HG02678 (cell line): ENCODE results near the gene ANKRD45.
"Not testable (repeated sequence)": the region's sequence is repeated elsewhere in the genome, so short reads cannot be mapped to it uniquely, and the experiment has no call there.

Experiments
- ATAC-seq: cut with Tn5 transposase; IDR thresholded peaks from one replicate; pipeline ENCODE4 v1.9.1; 2021; ENCODE audit warnings: mild to moderate bottlenecking, moderate library complexity; ENCODE audit not compliant: unreplicated experiment

Gene ANKRD45

DNA sequence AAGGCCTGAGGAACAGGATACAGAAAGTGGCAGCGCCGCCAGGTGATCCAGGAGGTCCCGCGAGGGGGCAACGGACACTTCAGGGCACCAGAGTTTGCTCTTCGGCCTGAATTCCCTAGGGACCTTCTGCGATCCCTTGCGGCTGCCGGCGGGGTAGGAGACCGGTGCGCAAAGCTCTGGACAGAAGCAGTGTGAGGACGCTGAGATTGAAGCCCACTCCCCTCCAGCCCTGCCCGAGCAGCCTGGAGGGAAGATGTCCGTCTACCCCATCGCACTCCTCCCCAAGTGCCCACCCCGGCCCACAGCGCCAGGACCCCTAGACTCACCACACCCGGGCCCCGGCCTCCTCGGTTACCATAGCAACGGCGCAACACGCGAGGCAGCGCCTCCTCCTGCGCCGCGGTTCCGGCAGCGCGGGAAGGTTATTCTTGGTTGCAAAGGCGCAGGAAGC is at the start of gene ANKRD45:
ANKRD45 (minus strand) TSS at position 361 of the 451 bp plus-strand sequence. CDS start 10,433 bp downstream, outside the sequence.
- ATAC-seq = no peak

- ATAC-seq = no peak
Observed at GRCh38 chr1:173717238-173717637, 47.6 kb upstream of the ANKRD45 start.

DNA sequence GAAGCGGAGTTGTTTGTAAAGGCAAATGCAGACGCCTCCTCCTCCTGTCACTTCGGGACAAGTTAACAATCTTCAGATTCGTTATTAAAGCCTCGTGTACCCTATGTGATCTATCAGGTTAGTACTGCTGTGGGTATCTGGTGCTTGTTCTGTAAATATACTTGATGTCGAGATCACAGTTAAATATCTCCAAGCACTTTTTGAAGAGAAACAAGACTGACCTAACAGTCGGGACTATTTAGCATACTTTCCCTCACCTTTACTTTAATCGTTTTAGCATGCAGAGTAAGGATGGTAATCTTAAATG is 45.8 kb upstream of the ANKRD45 start:
- no peak for ATAC-seq

DNA sequence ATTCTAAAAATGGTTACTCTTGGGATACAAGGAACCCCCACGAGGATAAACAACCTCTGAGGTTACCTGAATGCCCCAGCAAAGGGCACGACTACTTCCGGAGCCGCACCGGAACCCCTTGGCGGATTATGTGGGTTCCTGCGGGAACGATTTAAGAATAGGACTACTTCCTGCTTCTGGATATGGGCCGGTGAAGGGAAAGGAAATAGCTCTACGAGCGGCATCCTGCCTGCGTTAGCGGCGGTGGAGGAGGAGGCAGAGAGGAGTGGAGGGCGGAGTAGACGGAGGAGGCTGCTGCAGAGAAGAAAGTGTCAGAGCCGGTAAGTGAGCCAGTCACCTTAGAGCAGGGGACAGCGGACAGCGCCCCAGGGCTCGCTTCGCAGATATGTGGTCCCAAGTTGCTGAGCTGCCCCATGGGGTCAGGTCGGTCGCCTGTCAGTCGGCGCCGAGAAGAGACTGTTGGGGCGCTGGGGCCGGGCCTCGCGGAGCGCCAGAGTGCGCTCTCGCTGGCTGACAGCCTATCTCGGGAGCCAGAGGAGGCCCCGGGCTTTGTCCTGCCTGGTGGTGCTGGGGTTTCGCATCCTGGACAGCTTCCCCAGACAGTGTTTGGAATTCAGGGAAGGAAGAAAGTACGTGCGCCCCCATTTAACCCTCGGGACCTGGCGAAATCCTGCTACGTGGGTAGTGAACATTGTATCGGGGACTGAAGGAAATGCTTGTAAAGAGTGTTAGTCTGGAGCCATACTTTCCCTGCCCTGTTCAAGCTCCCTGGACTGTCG is 45.3 kb upstream of the ANKRD45 start, which contains the start of gene KLHL20:
KLHL20 (plus strand) TSS at position 223 of the 779 bp plus-strand sequence. CDS start 1,063 bp downstream, outside the sequence.
- ATAC-seq = peak; percentile 94

GRCh38 chr1:173714441-173714758 is 44.7 kb upstream of the ANKRD45 start:
- ATAC-seq = no peak

- ATAC-seq = no peak
Observed at GRCh38 chr1:173708787-173709186, 39.1 kb upstream of the ANKRD45 start.

DNA sequence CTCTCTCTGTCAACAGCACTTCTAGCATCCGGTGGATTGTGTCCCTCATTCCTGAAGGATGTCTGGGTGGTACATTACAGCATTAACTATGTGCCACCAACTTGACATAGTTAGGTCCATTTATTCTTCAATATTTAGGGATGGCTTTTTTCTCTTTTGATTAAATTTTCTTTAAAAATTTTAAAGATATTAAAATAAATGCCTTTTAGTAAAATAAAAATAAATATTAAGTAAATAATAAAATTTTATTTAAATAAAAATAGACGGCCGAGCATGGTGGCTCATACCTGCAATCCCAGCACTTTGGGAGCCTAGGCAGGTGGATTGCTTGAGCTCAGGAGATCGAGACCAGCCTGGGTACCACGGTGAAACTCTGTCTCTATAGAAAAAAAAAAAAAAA is 35.5 kb upstream of the ANKRD45 start:
- ATAC-seq = no peak

DNA sequence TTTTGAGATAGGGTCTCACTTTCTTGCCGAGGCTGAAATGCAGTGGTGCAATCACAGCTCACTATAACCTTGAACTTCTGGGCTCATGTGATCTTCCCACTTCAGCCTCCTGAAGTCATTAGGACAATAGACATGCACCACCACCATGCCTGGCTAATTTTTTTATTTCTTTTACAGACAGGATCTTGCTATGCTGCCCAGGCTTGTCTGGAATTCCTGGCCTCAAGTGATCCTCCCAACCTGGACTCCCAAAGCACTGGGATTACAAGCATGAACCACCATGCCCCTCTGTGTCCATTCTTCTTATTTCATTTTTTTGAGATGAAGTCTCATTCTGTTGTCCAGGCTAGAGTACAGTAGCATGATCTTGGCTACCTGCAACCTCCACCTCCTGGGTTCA is 33.1 kb upstream of the ANKRD45 start:
- no peak for ATAC-seq

DNA sequence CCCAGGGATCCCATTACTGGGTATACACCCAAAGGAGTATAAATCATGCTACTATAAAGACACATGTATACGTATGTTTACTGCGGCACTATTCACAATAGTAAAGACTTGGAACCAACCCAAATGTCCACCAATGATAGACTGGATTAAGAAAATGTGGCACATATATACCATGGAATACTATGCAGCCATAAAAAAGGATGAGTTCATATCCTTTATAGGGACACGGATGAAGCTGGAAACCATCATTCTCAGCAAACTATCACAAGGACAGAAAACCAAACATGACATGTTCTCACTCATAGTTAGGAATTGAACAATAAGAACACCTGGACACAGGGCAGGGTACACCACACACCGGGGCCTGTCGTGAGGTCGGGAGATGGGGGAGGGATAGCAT is 31.6 kb upstream of the ANKRD45 start:
- not testable (repeated sequence) for ATAC-seq

DNA sequence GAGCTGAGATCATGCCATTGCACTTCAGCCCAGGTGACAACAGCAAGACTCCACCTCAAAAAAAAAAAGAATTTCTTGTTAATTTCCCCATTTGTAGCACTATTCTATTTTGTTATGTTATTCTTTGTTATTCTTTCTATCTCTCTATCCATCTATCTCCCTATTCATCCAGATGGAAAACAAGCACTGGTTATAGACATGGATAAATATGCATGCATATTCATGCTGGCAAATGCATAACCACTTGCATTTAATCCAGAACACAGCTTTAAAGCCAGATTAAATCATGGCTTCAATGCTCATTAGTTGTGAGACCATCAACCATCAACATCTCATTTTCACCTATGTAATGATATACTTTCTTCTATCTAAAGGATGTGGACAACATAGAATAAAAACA is 23.6 kb upstream of the ANKRD45 start:
- ATAC-seq = no peak

GRCh38 chr1:173688300-173688699 is 18.6 kb upstream of the ANKRD45 start:
- ATAC-seq = no peak

DNA sequence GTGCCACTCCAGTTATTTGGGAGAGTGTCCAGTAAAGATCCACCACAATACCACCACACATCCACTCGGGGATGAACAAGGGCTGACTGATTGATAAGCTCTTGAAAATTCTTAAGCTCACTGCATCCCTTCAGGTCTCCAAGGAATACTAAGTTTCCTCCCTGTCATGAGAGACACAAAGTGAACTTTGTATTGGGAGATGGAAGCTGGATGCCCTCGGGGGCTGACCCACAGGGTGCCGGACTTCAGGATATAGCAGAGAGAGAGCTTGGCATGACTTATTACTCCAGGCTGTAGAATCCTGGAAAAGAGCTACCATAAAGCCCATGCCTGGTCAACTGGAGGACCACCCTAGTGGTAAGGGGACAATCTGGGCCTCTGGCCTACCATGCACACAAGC is 15.5 kb upstream of the ANKRD45 start:
- not testable (repeated sequence) for ATAC-seq

DNA sequence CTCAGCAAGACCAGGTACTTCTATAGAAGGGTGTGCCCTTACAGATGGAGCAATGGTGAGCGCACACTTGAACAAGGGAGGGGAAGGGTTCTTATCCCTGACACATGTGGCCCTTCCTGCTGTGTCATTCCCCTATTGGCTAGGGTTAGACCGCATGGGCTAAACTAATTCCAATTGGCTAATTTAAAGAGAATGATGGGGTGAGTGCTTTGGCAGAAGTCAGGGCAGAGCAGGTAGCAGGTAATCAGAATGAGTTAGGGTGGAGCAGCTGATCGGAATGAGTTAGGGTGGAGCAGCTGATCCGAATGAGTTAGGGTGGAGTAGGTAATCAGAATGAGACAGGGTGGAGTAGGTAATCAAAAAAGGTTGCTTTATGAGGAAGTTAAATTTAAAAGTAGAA is 14.2 kb upstream of the ANKRD45 start:
- ATAC-seq = not testable (repeated sequence)

DNA sequence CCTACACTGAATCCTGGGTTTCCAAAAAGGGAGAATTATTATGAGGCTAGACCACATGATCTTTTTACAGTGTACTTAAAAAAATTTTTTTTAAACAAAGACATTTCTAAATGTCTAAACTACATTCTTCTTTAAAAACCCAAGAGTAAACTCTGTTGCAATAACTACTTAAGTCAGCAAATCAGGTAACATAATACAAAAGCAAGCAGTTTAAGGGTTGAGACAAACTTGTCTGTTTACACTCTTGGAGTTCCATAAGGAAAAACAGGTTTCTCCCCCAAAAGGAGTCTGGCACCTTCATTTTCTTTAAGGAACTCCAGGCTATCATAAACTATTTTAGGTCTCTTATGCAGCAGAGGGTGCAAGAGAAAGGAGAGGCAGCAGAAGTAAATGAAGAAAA is 12.5 kb upstream of the ANKRD45 start:
- ATAC-seq = no peak

DNA sequence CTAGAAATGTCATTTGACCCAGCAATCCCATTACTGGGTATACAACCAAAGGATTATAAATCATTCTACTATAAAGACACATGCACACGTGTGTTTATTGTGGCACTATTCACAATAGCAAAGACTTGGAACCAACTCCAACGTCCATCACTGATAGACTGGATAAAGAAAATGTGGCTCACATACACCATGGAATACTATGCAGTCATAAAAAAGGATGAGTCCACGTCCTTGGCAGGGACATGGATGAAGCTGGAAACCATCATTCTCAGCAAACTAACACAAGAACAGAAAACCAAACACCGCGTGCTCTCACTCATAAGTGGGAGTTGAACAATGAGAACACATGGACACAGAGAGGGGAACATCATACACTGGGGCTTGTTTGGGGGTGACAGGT is 10.5 kb upstream of the ANKRD45 start:
- ATAC-seq = not testable (repeated sequence)

DNA sequence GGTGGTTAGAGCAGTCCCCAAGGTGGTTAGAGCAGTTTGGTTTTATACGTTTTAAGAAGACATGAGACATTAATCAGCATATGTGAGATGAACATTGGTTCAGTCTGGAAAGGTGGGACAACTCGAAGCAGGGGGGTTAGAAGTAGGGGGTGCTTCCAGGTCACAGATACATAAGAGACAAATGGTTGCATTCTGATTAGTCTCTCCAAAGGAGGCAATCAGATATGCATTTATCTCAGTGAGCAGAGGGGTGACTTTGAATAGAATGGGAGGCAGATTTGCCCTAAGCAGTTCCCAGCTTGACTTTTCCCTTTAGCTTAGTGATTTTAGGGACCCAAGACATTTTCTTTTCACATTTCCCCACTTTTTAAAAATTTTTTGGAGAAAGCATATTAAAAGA is 4.8 kb upstream of the ANKRD45 start:
- not testable (repeated sequence) for ATAC-seq

GRCh38 chr1:173666646-173667045 is 3.0 kb downstream of the ANKRD45 start:
- ATAC-seq = no peak

- ATAC-seq = no peak
Observed at GRCh38 chr1:173663159-173663558, 6.5 kb downstream of the ANKRD45 start.

DNA sequence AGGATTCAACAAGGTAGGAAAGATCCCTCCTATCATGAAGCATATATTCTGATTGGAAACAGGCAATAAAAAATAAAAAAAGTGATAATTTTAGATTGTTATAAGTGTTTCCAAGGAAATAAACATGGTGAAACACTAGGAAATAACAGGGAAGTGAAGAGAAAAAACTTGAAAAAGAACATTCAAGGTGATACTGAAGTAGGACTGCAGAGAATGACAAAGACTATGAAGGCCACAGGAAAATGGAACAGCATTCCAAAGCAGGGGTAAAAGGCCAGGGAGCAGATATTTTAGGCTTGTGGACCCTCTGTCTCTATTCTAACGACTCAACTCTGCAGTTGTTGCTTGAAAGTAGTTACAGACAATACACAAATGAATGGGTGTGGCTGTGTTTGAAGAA is 7.9 kb downstream of the ANKRD45 start:
- no peak for ATAC-seq

- no peak for ATAC-seq
Observed at GRCh38 chr1:173661271-173661670, 8.4 kb downstream of the ANKRD45 start.

GRCh38 chr1:173660306-173660705 is 9.3 kb downstream of the ANKRD45 start:
- no peak for ATAC-seq

- ATAC-seq = no peak
Observed at GRCh38 chr1:173648880-173649605, 20.6 kb downstream of the ANKRD45 start.
